Measurements from ENCODE around the gene NRG2.

Gene NRG2

DNA sequence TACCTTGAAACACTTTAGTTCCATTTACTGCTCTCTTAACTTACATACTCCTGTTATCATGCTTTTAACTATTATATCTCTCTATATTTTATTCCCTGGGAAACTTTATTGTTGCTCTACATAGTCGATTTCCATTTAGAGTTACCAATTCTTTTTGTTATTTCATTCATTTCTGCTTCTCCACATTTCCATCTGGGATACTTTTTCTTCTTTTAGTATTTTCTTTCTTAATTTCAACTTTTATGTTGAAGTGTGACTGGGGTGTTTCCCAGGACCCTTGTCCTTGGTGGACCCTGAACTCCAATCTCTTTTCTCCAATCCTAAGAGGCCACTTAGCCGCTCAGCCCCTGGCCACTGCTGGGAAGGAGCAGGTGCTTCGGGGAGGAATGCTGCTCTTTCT is 211.5 kb downstream of the NRG2 start:
- no peak overlapping the region for H3K4me2 ChIP-seq (ENCODE audit: low read depth, low read length, poor library complexity, severe bottlenecking)
- TF ChIP-seq, protein P1, sequence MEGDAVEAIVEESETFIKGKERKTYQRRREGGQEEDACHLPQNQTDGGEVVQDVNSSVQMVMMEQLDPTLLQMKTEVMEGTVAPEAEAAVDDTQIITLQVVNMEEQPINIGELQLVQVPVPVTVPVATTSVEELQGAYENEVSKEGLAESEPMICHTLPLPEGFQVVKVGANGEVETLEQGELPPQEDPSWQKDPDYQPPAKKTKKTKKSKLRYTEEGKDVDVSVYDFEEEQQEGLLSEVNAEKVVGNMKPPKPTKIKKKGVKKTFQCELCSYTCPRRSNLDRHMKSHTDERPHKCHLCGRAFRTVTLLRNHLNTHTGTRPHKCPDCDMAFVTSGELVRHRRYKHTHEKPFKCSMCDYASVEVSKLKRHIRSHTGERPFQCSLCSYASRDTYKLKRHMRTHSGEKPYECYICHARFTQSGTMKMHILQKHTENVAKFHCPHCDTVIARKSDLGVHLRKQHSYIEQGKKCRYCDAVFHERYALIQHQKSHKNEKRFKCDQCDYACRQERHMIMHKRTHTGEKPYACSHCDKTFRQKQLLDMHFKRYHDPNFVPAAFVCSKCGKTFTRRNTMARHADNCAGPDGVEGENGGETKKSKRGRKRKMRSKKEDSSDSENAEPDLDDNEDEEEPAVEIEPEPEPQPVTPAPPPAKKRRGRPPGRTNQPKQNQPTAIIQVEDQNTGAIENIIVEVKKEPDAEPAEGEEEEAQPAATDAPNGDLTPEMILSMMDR (IDR thresholded peaks at IDR 0.05; ENCODE audit: insufficient read depth, low read length, poor library complexity, severe bottlenecking), result no peak
- no peak for TF ChIP-seq EZH2phosphoT487 (conservative IDR thresholded peaks at IDR 0.05; ENCODE audit: low read length)
- no peaks in the 10 kb centered on the region for H3K9me3 ChIP-seq (ENCODE audit: insufficient read depth, low read length)
- no peak overlapping the region for H3K27ac ChIP-seq (ENCODE audit: low read depth, low read length)
- no peak overlapping the region for H2AFZ ChIP-seq (ENCODE audit: low read depth, low read length, severe bottlenecking)
- no peaks in the 10 kb centered on the region for H3K36me3 ChIP-seq (ENCODE audit: low read length)
- no peaks in the 10 kb centered on the region for H3K27me3 ChIP-seq (ENCODE audit: low read length)
- H3F3A ChIP-seq (ENCODE audit: insufficient read depth), result no peaks in the 10 kb centered on the region
- H3K79me2 ChIP-seq (ENCODE audit: insufficient read depth, low read length), result no peaks in the 10 kb centered on the region
- no peaks in the 10 kb centered on the region for H4K20me1 ChIP-seq (ENCODE audit: low read depth, low read length)
- no peaks in the 10 kb centered on the region for H3K9me2 ChIP-seq (replicated peaks; ENCODE audit: insufficient read depth, low read length)
- H3K4me3 ChIP-seq (ENCODE audit: insufficient read depth, low read length, poor library complexity, severe bottlenecking), result no peak overlapping the region
- no peak overlapping the region for H3K9ac ChIP-seq (ENCODE audit: low read length)

DNA sequence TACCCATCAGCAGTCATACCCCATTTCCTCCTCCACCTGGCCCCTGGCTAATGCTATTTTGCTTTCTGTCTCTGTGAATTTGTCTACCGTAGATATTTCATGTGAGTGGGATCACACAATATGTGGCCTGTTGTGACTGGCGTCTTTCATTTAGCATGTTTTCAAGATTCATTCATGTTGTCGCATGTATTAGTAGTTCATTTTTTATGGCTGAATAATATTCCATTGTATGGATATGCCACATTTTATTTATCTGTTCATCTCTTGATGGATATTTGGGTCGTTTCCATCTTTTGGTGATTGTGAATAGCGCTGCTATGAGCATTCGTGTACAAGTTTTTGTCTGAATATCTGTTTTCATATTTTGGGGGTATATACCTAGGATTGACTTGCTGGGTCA is 213.6 kb downstream of the NRG2 start:
- H4K20me1 ChIP-seq (ENCODE audit: low read depth, low read length), result no peaks in the 10 kb centered on the region
- no peaks in the 10 kb centered on the region for H3K79me2 ChIP-seq (ENCODE audit: insufficient read depth, low read length)
- no peak overlapping the region for H3K27ac ChIP-seq (ENCODE audit: low read depth, low read length)
- H3K27me3 ChIP-seq (ENCODE audit: low read length), result no peaks in the 10 kb centered on the region
- TF ChIP-seq EZH2phosphoT487 (conservative IDR thresholded peaks at IDR 0.05; ENCODE audit: low read length), result no peak
- TF ChIP-seq, protein P1 (IDR thresholded peaks at IDR 0.05; ENCODE audit: insufficient read depth, low read length, poor library complexity, severe bottlenecking), result no peak
- no peaks in the 10 kb centered on the region for H3K36me3 ChIP-seq (ENCODE audit: low read length)
- no peak overlapping the region for H2AFZ ChIP-seq (ENCODE audit: low read depth, low read length, severe bottlenecking)
- no peak overlapping the region for H3K4me2 ChIP-seq (ENCODE audit: low read depth, low read length, poor library complexity, severe bottlenecking)
- no peaks in the 10 kb centered on the region for H3K9me3 ChIP-seq (ENCODE audit: insufficient read depth, low read length)
- no peaks in the 10 kb centered on the region for H3K9me2 ChIP-seq (replicated peaks; ENCODE audit: insufficient read depth, low read length)
- no peaks in the 10 kb centered on the region for H3F3A ChIP-seq (ENCODE audit: insufficient read depth)
- H3K4me3 ChIP-seq (ENCODE audit: insufficient read depth, low read length, poor library complexity, severe bottlenecking), result no peak overlapping the region
- H3K9ac ChIP-seq (ENCODE audit: low read length), result no peak overlapping the region

DNA sequence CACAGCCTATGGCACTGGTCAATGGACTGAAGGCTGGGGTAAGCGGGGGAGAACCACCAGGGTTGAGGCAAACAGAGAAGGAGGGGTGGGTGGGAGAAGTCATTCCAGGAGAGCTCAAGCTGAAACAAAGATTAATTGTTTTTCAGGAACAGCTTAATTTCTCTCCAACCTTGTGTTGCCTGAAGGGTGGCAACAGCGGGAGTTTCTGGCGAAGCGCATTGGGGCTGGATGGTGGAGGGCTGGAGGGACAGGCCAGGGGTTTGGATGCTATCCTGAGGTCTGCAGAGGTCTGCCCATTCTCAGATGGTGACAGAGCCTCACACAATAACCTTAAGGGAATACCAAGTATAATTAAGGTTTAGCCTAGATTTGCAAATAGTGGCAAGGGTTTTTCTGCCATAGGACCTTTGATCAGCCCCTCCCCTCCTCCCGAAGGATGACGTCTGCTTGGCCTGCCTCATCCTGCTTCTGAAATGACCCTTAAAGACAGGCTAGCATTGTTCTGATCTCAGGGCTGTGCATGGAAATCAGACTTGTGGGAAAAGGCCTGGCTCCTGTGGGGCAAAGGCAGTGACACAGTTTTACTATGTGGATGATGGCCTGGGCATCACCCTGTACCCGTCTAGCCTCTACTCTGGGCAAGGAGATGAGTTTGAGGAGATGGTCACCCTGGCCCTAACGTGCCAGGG is 214.7 kb downstream of the NRG2 start:
- Histone ChIP-seq H3K4me3 (ENCODE audit: insufficient read depth, low read length, poor library complexity, severe bottlenecking) (no peak overlapping the region), H3F3A (ENCODE audit: insufficient read depth) (no peaks in the 10 kb centered on the region)

More for the DNA sequence above, 214.7 kb downstream of the NRG2 start:
- Histone ChIP-seq H2AFZ (ENCODE audit: low read depth, low read length, severe bottlenecking) (no peak overlapping the region), H3K9me3 (ENCODE audit: insufficient read depth, low read length) (no peaks in the 10 kb centered on the region), H4K20me1 (ENCODE audit: low read depth, low read length) (no peaks in the 10 kb centered on the region), H3K27me3 (ENCODE audit: low read length) (no peaks in the 10 kb centered on the region), H3K27ac (ENCODE audit: low read depth, low read length) (no peak overlapping the region), H3K9ac (ENCODE audit: low read length) (no peak overlapping the region), H3K4me2 (ENCODE audit: low read depth, low read length, poor library complexity, severe bottlenecking) (no peak overlapping the region), H3K36me3 (ENCODE audit: low read length) (no peaks in the 10 kb centered on the region), H3K9me2 (replicated peaks; ENCODE audit: insufficient read depth, low read length) (no peaks in the 10 kb centered on the region), H3K79me2 (ENCODE audit: insufficient read depth, low read length) (no peaks in the 10 kb centered on the region)
- TF ChIP-seq, protein P1 (IDR thresholded peaks at IDR 0.05; ENCODE audit: insufficient read depth, low read length, poor library complexity, severe bottlenecking), result no peak
- TF ChIP-seq EZH2phosphoT487 (conservative IDR thresholded peaks at IDR 0.05; ENCODE audit: low read length), result no peak
